CD4-positive, alpha-beta T cell treated with Interleukin-6 for 4 hours (primary cell): ENCODE data around the gene MEGF8.

ENCODE experiments used
- DNase-seq: peaks from one replicate; pipeline ENCODE4 v3.0.0-alpha.2; 2020; ENCODE audit warnings: mixed read lengths

Gene MEGF8

GRCh38 chr19:42287017-42287826, 38.2 kb upstream of the MEGF8 start:
- no peak for DNase-seq

GRCh38 chr19:42287827-42288107, 37.7 kb upstream of the MEGF8 start:
- DNase-seq, result no peak

GRCh38 chr19:42288387-42288786, 37.0 kb upstream of the MEGF8 start:
- DNase-seq, result no peak

- DNase-seq, result no peak
Observed at GRCh38 chr19:42288881-42289555, 36.4 kb upstream of the MEGF8 start.

GRCh38 chr19:42289556-42290041, 35.8 kb upstream of the MEGF8 start:
- DNase-seq, result no peak

- DNase-seq, result no peak
Observed at GRCh38 chr19:42290136-42290522, 35.3 kb upstream of the MEGF8 start.

GRCh38 chr19:42290523-42291434, 34.7 kb upstream of the MEGF8 start:
- peak; percentile 67 for DNase-seq

- DNase-seq, result no peak
Observed at GRCh38 chr19:42291435-42291810, 34.0 kb upstream of the MEGF8 start.

- no peak for DNase-seq
Observed at GRCh38 chr19:42292042-42292960, 33.1 kb upstream of the MEGF8 start.

- DNase-seq, result no peak
Observed at GRCh38 chr19:42292963-42293362, 32.5 kb upstream of the MEGF8 start.

GRCh38 chr19:42293540-42293939, 31.9 kb upstream of the MEGF8 start:
- DNase-seq, result no peak

GRCh38 chr19:42293948-42294347, 31.5 kb upstream of the MEGF8 start:
- DNase-seq, result no peak

GRCh38 chr19:42294471-42295137, 30.8 kb upstream of the MEGF8 start:
- DNase-seq, result no peak

GRCh38 chr19:42295342-42295741, 30.1 kb upstream of the MEGF8 start:
- no peak for DNase-seq

GRCh38 chr19:42295831-42296525, 29.5 kb upstream of the MEGF8 start:
- DNase-seq, result peak; percentile 91

- no peak for DNase-seq
Observed at GRCh38 chr19:42297039-42297438, 28.4 kb upstream of the MEGF8 start.

GRCh38 chr19:42301646-42302203, 23.7 kb upstream of the MEGF8 start, which contains the start of gene PRR19:
PRR19 (plus strand) TSS chr19:42302132; CDS start chr19:42309585, 7,453 bp downstream.
- DNase-seq, result peak; percentile 39

- no peak for DNase-seq
Observed at GRCh38 chr19:42303101-42303464, 22.4 kb upstream of the MEGF8 start.

GRCh38 chr19:42303876-42304275, 21.6 kb upstream of the MEGF8 start:
- no peak for DNase-seq

GRCh38 chr19:42306646-42307045, 18.8 kb upstream of the MEGF8 start:
- no peak for DNase-seq

- no peak for DNase-seq
Observed at GRCh38 chr19:42309686-42310085, 15.7 kb upstream of the MEGF8 start.
